Astrocyte of the spinal cord (primary cell): ENCODE results near the gene PIEZO2.

ENCODE experiments used
- DNase-seq: peaks from one replicate; pipeline ENCODE4 v3.0.0; 2011; ENCODE audit warnings: low read depth, low spot score
- H3K4me3 ChIP-seq: 2 replicates; pipeline ENCODE4 v1.5.1; 2011; ENCODE audit warnings: low read depth, mild to moderate bottlenecking, low read length, moderate library complexity
- in situ Hi-C: cut with HindIII; loops from 2 replicates; pipeline ENCODE4 v1.10.0; 2017; ENCODE audit warnings: low sequenced_read_pairs
- TF ChIP-seq, protein P1 (sequence below): IDR thresholded peaks from 2 replicates; pipeline ENCODE4 v1.5.1; 2012; ENCODE audit warnings: low read depth, mild to moderate bottlenecking, low read length, inconsistent platforms

The PIEZO2 gene

DNA sequence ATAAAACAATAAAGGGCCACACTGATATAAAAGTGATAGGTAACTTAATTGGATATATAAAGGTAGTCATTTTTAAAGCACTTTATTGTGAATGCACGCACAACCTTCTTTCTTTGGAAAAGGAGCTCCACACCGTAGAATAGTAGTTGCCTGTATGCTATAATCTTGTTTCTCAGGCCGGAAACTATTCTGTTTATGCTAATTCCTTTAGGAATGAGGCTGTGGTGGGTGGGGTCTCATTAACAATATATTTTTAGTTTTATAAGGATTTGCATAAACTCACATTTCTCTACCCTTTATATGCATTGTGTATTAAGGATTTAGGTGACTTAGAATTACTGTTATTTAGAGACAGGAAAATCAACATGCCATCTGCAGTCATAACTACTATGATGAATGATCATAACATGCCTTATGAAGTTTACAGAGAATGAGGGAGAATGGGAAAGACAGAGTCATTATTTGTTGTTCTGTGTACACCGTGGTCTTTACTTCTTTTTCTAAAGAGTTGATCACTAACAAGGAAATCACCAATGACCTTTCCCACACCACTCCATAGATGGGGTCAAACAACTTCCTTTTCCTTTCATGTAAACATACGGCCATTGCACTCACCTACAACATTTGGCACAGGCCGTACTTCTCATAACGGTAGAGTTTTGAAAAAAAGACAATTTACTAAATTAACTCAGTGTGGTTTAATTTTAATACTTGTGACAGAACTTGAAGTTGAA lies 84.5 kb downstream of the PIEZO2 start:
- H3K4me3 ChIP-seq, result no peak overlapping the region
- no peak for DNase-seq
- in situ Hi-C loops, result no loop called here
- TF ChIP-seq, protein P1, sequence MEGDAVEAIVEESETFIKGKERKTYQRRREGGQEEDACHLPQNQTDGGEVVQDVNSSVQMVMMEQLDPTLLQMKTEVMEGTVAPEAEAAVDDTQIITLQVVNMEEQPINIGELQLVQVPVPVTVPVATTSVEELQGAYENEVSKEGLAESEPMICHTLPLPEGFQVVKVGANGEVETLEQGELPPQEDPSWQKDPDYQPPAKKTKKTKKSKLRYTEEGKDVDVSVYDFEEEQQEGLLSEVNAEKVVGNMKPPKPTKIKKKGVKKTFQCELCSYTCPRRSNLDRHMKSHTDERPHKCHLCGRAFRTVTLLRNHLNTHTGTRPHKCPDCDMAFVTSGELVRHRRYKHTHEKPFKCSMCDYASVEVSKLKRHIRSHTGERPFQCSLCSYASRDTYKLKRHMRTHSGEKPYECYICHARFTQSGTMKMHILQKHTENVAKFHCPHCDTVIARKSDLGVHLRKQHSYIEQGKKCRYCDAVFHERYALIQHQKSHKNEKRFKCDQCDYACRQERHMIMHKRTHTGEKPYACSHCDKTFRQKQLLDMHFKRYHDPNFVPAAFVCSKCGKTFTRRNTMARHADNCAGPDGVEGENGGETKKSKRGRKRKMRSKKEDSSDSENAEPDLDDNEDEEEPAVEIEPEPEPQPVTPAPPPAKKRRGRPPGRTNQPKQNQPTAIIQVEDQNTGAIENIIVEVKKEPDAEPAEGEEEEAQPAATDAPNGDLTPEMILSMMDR, result no peak

DNA sequence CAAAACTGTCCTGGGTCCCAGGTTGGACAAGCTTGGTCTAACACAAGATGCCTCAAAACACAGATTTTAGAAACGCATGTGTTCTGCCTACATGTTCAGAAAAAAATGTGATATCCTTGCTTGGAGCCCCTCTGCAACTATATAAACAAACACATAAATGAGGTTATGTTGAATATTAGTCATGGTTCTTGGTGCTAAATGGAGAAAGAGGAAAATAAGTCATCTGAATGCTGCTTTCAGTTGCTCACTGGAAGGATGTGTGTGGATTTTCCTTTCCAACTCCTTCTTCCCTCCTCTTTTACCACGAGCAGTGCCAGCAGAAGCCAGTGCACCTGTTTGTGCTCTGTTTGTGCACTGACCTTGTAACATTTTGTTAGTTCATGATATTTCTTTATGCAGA lies 85.3 kb downstream of the PIEZO2 start:
- TF ChIP-seq, protein P1, result no peak
- DNase-seq, result no peak
- in situ Hi-C loops, result no loop called here
- H3K4me3 ChIP-seq, result no peak overlapping the region

DNA sequence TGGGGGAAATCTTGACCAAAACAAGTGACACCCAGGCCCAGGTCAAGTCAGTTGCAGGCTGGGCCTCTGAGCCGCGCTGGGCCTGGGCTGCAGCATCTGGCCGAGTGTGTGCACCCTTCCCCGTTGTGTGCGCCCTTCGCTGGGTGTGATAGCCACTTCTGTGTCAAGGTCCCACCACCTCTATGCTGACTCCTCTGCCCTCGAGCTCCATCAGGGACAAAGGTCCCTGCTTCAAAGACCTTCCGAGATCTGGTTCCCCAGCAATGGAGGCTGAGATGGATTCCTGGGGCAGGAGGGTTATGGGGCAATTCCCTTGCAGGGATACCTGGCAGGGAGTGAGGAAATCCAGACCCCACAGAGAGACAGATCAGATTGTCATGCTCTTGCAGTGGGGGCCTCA lies 93.6 kb downstream of the PIEZO2 start:
- DNase-seq, result no peak
- TF ChIP-seq, protein P1, result no peak
- no peak overlapping the region for H3K4me3 ChIP-seq
- in situ Hi-C loops, result no loop called here

DNA sequence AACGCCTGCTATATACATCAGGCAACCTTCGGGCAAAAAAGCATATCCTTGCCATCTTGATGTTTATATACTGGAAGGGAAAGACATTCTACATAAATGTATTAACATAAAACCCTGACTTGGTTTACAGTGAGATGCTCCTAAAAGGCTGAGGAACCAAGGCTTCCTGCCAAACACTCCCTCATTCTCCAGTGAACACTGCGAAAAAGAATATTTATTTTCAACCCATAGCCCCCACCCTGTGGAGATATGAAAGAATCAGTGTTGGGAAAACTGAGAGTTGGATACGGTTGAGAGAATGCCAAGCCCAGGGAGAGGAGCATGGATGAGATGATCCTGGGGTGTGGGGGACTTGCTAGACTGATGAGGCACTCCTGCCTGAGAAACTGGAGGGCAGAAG lies 94.9 kb downstream of the PIEZO2 start:
- TF ChIP-seq, protein P1, result no peak
- H3K4me3 ChIP-seq, result no peak overlapping the region
- no peak for DNase-seq
- in situ Hi-C loops, result no loop called here

DNA sequence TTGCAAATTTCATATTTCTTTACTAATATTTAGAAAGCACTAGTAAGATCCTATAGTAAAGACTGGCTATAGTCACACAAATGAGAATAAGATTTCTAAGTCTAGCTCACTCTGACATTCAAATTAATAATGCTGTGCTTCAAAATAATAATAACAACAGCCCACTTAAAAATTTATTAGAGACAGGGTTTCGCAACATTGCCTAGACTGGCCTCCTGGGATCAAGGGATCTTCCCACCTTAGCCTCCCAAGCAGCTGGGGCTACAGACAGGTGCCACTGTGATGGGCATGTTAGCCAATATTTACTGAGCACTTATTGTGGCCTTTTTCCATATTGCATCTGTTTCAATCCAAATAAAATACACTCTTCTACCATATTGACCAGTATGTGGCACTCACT lies 96.1 kb downstream of the PIEZO2 start:
- DNase-seq, result no peak
- TF ChIP-seq, protein P1, result no peak
- no peak overlapping the region for H3K4me3 ChIP-seq
- in situ Hi-C loops, result no loop called here

DNA sequence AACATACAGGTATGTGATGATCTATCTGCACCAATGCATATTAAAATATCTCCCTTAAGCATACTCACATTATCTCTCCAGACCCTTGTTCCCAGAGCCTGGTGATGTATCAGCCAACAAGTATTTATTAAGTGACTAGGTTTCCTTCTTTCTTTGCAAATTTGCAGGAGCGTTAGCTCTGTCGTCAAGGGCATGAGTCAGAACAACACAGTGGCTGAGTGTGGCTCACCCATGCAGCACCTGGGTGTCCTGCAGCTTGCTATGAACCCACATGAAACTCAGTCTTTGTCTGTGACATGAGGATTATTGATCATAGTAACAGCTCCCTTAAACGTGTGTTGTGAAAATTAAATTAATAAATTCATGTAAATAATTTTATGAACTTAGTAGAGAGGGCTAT lies 96.6 kb downstream of the PIEZO2 start:
- DNase-seq, result no peak
- in situ Hi-C loops, result no loop called here
- H3K4me3 ChIP-seq, result no peak overlapping the region
- TF ChIP-seq, protein P1, result no peak
